HepG2 (cell line): Measurements from ENCODE around the gene CST4. TPM values are rescaled to one million over a fixed set of nuclear protein-coding genes. Genes with fewer than 3 reads are reported as not detected.

ENCODE experiments used
- AFF4 ChIP-seq: sonication (generic); formaldehyde crosslinking; IDR thresholded peaks from 2 replicates; pipeline ENCODE4 v1.4.0; 2020; ENCODE audit warnings: missing genetic modification reagents
- BRD4 ChIP-seq: sonication (generic); formaldehyde crosslinking; IDR thresholded peaks from 2 replicates; pipeline ENCODE4 v1.4.0; 2020; ENCODE audit warnings: missing genetic modification reagents
- DZIP1 ChIP-seq: sonication (generic); formaldehyde crosslinking; IDR thresholded peaks from 2 replicates; pipeline ENCODE4 v1.5.0; 2020; ENCODE audit warnings: mild to moderate bottlenecking, missing genetic modification reagents
- GPBP1L1 ChIP-seq: sonication (generic); formaldehyde crosslinking; IDR thresholded peaks from 2 replicates; pipeline ENCODE4 v1.5.0; 2020; ENCODE audit warnings: mild to moderate bottlenecking, missing genetic modification reagents
- IKZF5 ChIP-seq: IDR thresholded peaks from 2 replicates; pipeline ENCODE4 v1.6.1; 2018; ENCODE audit warnings: missing genetic modification reagents, mild to moderate bottlenecking, missing compliant biosample characterization
- PPARG ChIP-seq: conservative IDR thresholded peaks from 2 replicates; pipeline ENCODE4 v1.6.1; 2016; ENCODE audit warnings: missing biosample characterization, missing genetic modification reagents
- RFX5 ChIP-seq: IDR thresholded peaks from 2 replicates; pipeline ENCODE4 v1.6.1; 2011; ENCODE audit warnings: low read depth, low read length, improper control_type of control experiment
- SIN3B ChIP-seq: fragments of 150-350 bp; IDR thresholded peaks from 2 replicates; pipeline ENCODE4 v1.6.1; 2014; ENCODE audit warnings: low read length
- TP53 ChIP-seq: sonication (generic); formaldehyde crosslinking; conservative IDR thresholded peaks from 2 replicates; pipeline ENCODE4 v1.4.0; 2020; ENCODE audit warnings: missing genetic modification reagents
- ZFY ChIP-seq: sonication (generic); formaldehyde crosslinking; IDR thresholded peaks from 2 replicates; pipeline ENCODE4 v1.4.0; 2020; ENCODE audit warnings: missing genetic modification reagents
- ZNF18 ChIP-seq: sonication (generic); formaldehyde crosslinking; IDR thresholded peaks from 2 replicates; pipeline ENCODE4 v1.8.0; 2022; ENCODE audit warnings: mild to moderate bottlenecking, missing genetic modification reagents; ENCODE audit not compliant: insufficient replicate concordance
- ZNF414 ChIP-seq: sonication (generic); formaldehyde crosslinking; IDR thresholded peaks from 2 replicates; pipeline ENCODE4 v1.5.0; 2020; ENCODE audit warnings: missing genetic modification reagents
- ZNF670 ChIP-seq: sonication (generic); formaldehyde crosslinking; IDR thresholded peaks from 2 replicates; pipeline ENCODE4 v1.8.0; 2022; ENCODE audit warnings: mild to moderate bottlenecking, missing genetic modification reagents, borderline replicate concordance
- ZXDC ChIP-seq: sonication (generic); formaldehyde crosslinking; IDR thresholded peaks from 2 replicates; pipeline ENCODE4 v1.5.0; 2020; ENCODE audit warnings: mild to moderate bottlenecking, missing genetic modification reagents
- polyA plus RNA-seq, 8 experiments: library from polyadenylated mRNA; depleted of rRNA in 3 of 8; stranded (reverse) in 7 of 8; unstranded in 1 of 8; fragments of >200 nt; fragmentation: Illumina TruSeq in 4 of 8; extraction: Trizol in 4 of 8; gene quantifications; 2 replicates each; pipeline versions ENCODE4 v1.2.1 to v1.2.3, GENCODE V29; 2011 to 2016; ENCODE audit warnings: low read depth in 4 of 8, missing spikeins in 1 of 8, mixed read lengths in 1 of 8; ENCODE audit not compliant: insufficient read depth in 1 of 8
- total RNA-seq, 5 experiments: library from RNA; depleted of rRNA; stranded (reverse); fragments of >200 nt; fragmentation: Illumina TruSeq; extraction: Trizol; gene quantifications; 2 replicates each; pipeline ENCODE4 v1.2.3, GENCODE V29; 2016; ENCODE audit warnings: low read depth in 1 of 5

The CST4 gene
- total and polyA plus RNA-seq, 2 of the 13 experiments (the other 11 are each of a cell fraction or from before 2014, with no cell fraction given), result not detected

- TF ChIP-seq AFF4, result no peak; the same call in 1 of the 2 replicates
- TF ChIP-seq SIN3B, result no peak
- TF ChIP-seq PPARG, result no peak
- peak; percentile 75 for TF ChIP-seq BRD4 (CRISPR knock-in tag)
- no peak for TF ChIP-seq ZNF18 (CRISPR knock-in tag)
- no peak for TF ChIP-seq RFX5
- TF ChIP-seq IKZF5 (CRISPR knock-in tag), result 0 out of 2 replicates have a peak, but pooled peaks have one; percentile 32
- no peak for TF ChIP-seq GPBP1L1 (CRISPR knock-in tag)
- no peak for TF ChIP-seq TP53 (CRISPR knock-in tag)
- no peak for TF ChIP-seq ZXDC
- TF ChIP-seq DZIP1 (CRISPR knock-in tag), result no peak
- peak; percentile 75; the same call in 1 of the 2 replicates for TF ChIP-seq ZNF670 (CRISPR knock-in tag)
- TF ChIP-seq ZFY (CRISPR knock-in tag), result peak; percentile 83
- peak; percentile 49; the same call in 1 of the 2 replicates for TF ChIP-seq ZNF414
Measured at GRCh38 chr20:23658989-23659609, 29.7 kb downstream of the CST4 start (continued).
